Measurements from ENCODE around the gene ZMAT5.

The ZMAT5 gene

DNA sequence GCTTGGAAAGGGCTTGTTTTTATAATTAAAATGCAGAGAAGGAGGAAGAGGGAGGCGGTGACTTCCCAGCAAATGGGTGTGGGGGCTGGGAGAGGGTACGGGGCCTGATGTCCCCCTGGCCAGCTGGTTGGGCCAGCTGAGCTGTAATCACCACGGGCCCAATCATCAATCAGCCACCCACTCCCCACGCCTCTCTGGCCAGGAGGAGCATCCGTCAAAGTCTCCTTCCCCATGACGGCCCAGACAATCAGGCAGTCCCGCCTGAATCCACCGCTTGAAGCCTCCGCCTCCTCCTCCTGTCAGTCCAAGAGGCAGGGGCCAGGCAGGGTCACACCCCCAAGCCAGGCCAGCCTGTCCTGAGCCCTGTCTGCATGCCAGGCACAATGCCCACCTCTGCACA, 60.3 kb downstream of the ZMAT5 start:
- DNase-seq = no peak
- ATAC-seq = no peak

DNA sequence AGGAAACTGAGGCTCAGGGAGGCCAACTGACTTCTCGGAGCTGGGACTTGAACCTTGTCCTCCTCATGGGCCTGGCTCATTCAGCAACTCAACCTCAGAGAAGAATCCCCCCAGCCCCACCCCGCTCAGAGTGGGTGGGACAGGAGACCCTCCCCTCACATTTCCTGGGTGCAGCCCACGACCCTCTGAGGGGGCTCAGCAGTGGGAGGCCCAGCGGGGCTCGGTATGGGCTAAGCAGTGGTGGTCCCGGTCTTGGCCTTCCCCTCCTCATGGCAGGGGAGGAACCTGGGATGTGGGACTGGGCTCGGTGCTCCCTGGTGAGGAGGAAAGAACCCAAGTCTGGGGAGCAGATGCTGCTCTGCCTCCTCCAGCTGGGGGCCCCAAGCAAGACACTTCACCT, 61.2 kb downstream of the ZMAT5 start:
- DNase-seq (no peak), ATAC-seq (no peak)

DNA sequence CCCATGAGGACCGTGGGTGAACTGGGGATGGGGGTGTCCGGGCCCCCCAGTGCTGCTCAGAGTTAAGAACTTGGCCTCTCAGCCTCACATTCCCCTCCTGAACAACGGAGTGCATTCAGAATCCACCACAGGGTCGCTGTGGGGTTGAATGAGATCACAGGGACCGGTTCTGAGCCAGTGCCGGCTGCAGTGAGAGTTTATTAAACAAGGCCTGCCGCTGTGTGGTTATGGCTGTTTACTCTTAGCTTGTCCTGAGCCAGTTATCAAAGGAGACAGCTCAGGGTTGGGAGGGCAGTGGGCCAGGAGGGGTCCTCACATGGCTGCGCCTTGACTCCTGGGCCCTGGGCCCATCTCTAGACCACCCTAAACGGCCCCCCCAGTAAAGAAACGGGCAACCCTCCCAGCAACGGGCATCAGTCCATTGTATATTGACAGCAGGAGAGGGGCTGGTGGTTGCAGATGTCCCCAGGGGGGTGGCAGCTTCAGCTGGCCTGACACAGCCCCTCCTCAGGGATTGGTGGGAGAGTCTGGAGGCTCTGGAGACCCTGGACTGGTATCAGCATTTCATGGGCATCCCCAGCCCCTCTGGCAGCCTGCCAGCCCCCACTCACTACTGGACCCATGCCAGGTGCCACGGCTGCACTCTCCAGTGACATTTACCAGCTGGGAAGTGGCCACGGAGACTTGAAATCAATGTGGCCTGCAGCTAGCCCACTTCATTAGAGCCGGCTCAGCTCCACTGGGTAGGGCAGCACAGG, 62.1 kb downstream of the ZMAT5 start:
- DNase-seq = no peak
- ATAC-seq = no peak

GRCh38 chr22:29703569-29704195, 63.1 kb downstream of the ZMAT5 start:
- ATAC-seq = no peak
- DNase-seq = no peak

DNA sequence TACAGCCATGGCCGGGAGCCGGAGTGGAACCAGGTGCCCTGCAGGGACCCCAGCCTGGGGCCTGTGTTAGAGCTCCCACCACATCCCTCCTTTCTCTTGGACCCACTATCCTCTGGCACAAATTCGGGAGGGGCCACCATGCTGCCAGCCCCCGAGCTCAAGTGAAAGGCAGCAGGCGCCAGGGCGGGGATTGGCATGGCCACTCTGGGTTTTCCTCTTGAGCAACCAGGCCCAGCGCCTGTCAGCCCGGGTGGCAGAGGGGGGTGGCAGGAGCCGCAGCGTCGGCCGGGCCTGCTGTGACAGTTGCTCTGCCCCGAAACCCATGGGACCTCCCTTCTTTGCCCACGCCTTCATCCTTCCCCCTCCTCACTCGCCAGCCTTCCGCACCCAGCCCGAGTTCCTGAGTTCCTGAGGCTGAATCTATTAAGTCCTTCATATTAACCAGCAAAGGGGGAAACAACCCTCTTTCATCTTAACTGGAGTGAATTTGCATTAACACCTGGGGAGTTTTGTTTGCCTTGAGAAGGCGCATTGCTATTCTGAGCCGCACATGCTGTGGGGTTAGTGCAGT, 63.8 kb downstream of the ZMAT5 start:
- DNase-seq (no peak), ATAC-seq (no peak)

- DNase-seq = no peak
- ATAC-seq = no peak
Measured at GRCh38 chr22:29702000-29702930, 64.5 kb downstream of the ZMAT5 start.

- DNase-seq (no peak), ATAC-seq (peak; percentile 57)
Measured at GRCh38 chr22:29701155-29701999, 65.4 kb downstream of the ZMAT5 start.

DNA sequence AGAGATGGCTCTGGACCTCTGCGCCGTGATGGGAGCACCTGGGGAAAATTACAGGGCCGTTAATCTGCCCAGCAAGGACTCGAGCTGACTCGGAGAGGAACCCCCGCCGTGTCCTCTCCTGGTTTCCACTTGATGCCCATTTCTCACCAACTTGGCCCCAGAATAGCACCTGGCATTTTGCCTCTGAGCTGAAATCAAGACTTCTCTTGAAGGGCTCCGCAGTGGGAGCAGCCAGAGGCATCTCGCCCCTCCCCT, 66.0 kb downstream of the ZMAT5 start:
- no peak for DNase-seq
- no peak for ATAC-seq

DNA sequence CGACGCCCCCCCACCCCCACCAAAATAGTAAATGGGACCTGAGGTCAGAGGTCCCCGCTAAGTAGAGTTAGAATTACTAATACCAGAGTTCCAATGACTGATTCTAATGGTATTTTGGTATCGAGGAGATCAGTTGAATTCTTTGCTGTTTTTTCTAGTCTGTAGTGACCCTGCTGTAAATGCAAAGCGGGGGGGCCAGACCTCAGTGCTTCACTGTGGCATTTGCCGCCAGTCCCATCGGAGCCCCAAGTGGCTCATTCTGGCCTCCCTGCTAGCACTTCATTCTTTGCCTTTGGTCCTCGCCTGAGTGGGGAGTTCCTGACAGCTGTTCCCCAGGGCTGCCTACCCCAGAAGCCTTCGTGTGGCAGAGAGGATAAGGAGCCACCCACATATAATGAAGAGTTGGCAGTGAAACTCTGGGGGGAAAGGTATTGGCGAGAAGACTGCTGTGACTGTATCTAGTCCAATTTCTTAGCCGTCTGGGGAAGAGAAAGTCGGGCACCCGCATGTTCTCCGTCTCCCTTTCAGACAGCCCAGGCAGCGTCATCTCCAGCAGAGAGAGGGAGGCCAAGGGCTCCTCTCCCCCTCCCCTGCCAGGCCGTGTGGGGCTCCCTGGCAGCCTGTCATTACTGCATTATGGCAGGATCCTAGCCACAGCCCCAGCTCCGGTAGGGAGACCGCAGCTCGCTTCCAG, 66.5 kb downstream of the ZMAT5 start:
- no peak for ATAC-seq

DNA sequence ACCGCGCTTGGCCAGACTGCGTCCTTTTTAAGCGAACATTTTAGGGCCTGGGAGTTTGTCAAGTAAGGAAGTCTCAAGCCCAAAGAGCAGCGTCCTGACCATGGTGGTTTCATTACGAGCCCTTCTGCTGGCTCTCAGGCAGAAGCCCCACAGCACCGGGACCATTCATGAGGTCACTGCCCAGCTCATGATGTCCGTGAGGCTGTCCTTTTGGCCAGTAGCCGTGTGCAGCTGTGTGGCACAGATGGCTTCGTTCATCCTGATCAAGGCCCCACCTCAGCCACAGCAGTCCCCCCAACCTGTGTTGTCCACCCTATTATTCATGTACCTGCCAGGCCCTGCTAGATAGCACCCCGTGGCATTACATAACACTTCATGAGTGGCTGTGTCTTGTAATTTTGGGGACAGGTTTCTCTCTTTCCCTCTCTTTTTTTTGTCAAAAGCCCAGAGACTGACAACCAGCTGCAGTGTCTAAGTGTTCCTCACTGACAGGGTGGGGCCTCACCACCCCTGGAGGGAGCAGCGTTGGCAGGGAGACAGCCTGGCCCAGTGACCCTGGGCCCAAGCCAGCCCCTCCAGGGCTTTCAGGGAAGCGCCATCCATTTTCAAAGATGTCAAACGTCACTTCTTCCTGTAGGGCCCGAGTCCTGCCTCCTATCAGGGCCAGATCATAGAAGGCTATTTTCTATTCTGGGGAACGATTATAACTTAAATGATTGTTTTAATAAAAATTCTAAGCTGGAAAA, 68.8 kb downstream of the ZMAT5 start:
- DNase-seq (no peak), ATAC-seq (no peak)

More for the DNA sequence above, 66.5 kb downstream of the ZMAT5 start:
- no peak for DNase-seq

DNA sequence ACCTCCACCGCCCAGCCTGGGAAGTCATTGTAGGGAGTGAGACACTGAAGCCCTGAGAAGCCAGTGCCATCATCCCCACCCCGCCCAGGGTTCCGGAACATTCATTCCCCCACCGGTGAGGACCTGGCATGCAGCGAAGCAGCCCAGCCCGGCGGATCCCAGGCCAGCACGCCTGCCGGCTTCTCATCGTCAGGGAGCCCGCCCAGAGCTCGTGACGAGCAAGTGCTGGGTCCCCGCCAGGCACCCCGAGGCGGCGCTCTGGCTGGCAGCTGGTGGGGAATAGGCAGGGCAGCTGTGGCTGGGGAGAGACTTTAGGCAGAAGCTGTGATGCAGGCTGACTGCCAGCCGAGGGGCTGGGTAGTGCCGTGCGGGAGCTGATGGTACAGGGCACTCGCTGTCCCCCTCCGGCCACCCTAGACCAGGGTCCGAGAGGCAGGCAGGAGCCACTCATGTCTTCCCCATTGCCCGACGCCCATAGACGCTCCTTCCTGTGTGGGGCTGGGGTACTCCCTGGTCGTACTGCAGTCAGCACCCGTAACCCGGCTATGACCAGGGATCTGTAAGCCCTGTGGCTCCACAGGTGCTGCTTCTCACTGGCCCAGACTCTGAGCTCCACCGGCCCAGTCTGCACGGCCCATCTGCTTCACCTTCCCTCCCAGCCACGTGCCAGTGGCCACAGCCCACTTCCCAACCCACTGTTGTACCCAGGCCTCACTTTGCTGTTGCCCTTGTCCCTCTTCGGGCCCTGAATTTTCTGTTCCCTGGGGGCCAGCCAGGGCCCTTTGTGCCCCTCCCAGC, 71.5 kb downstream of the ZMAT5 start:
- ATAC-seq (no peak), DNase-seq (no peak)

GRCh38 chr22:29693671-29694070, 73.1 kb downstream of the ZMAT5 start:
- DNase-seq (no peak), ATAC-seq (no peak)

DNA sequence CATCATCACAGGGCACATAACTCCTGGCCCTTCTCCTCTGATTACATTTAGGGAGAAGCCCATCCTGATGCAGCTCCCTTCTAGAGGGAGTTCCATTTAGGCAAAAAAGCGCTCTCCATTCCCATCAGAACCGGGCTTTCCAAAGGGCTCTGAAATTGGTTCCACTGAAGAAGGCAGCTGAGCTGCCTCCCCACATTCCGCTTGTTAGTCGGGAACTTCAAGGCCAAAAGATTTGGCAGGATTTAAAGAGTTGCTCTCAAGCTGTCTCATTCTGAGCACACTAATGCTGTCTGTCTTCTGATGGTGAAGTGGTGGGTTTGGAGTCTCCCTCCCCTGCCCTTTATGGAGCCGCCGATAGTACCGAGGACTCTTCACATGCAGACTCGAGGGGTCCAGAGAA, 73.6 kb downstream of the ZMAT5 start:
- DNase-seq (no peak), ATAC-seq (no peak)

- DNase-seq (no peak), ATAC-seq (no peak)
Measured at GRCh38 chr22:29692327-29692640, 74.5 kb downstream of the ZMAT5 start.

- ATAC-seq = no peak
Measured at GRCh38 chr22:29691636-29692326, 75.0 kb downstream of the ZMAT5 start.

DNA sequence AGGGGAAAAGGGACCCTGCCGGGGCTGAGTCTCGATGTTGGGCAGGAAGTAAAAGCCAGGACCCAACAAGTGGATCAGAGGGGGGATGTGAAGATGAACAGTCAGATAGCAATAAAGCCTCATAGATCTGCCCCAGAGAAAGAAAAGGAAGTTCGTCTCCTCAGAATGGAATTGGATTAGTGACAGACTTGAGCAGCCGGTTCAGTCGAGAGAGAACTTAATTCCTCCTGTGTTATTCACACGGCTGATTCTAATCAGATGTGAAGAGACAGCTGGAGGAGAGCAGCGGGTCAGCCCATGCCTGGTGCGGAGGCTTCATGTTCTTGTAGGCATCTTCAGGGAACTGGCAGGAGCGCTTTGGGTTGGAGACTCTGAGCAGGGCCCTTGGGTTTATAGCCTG, 76.3 kb downstream of the ZMAT5 start:
- no peak for DNase-seq
- ATAC-seq = no peak

More at GRCh38 chr22:29691636-29692326, 75.0 kb downstream of the ZMAT5 start:
- no peak for DNase-seq

GRCh38 chr22:29689880-29690213, 77.0 kb downstream of the ZMAT5 start:
- DNase-seq (peak; percentile 50), ATAC-seq (no peak)

GRCh38 chr22:29689206-29689879, 77.5 kb downstream of the ZMAT5 start:
- ATAC-seq (no peak), DNase-seq (no peak)

GRCh38 chr22:29684244-29684643, 82.6 kb downstream of the ZMAT5 start:
- DNase-seq = no peak
- ATAC-seq = no peak
